ENCODE results near the gene SAFB. TPM values are rescaled to one million over a fixed set of nuclear protein-coding genes. Genes with fewer than 3 reads are reported as not detected.

The SAFB gene
- total RNA-seq, 2 experiments from 2014 or later: 68.9 to 177 TPM

- CTCF ChIA-PET (ENCODE audit: unreplicated experiment): no interaction called here
- no peaks in the 10 kb centered on the region for H3K79me2 ChIP-seq (ENCODE audit: insufficient read depth, low read depth, low read length)
- DNase-seq (ENCODE audit: low spot score): no peak
- no peak overlapping the region for H3K4me3 ChIP-seq (ENCODE audit: low read depth, low read length, poor library complexity, severe bottlenecking)
- H3K4me1 ChIP-seq (ENCODE audit: insufficient read depth, low read length, poor library complexity, severe bottlenecking): no peaks in the 10 kb centered on the region
- H3K9me2 ChIP-seq (ENCODE audit: insufficient read depth, low read length): no peaks in the 10 kb centered on the region
- TF ChIP-seq EZH2phosphoT487 (IDR thresholded peaks at IDR 0.05; ENCODE audit: borderline replicate concordance, low read depth, low read length): no peak
- no peak for TF ChIP-seq CTCF (conservative IDR thresholded peaks at IDR 0.05; ENCODE audit: low read length)
- no peaks in the 10 kb centered on the region for H4K20me1 ChIP-seq (ENCODE audit: insufficient read depth, low read length)
- no TSS peak for BruUV-seq (replicated peaks)
- no peak overlapping the region for H3K27ac ChIP-seq (ENCODE audit: low read depth, low read length, poor library complexity, severe bottlenecking)
- POLR2A ChIA-PET: no interaction called here
- H3K36me3 ChIP-seq (ENCODE audit: insufficient read depth, low read length): peaks cover 76% of the 10 kb centered on the region
- H2AFZ ChIP-seq (ENCODE audit: low read length): no peak overlapping the region
- H3K9me3 ChIP-seq (ENCODE audit: low read length): no peaks in the 10 kb centered on the region
- H3K4me2 ChIP-seq (ENCODE audit: low read length): no peak overlapping the region
- intact Hi-C loops (cut with micrococcal nuclease; ENCODE audit: unreplicated experiment): no loop called here
Observed at GRCh38 chr19:5586300-5587070, 36.4 kb upstream of the SAFB start.

GRCh38 chr19:5587071-5587455, 35.8 kb upstream of the SAFB start:
- Histone ChIP-seq H3K4me3 (ENCODE audit: low read depth, low read length, poor library complexity, severe bottlenecking) (no peak overlapping the region), H3K79me2 (ENCODE audit: insufficient read depth, low read depth, low read length) (no peaks in the 10 kb centered on the region), H3K9me3 (ENCODE audit: low read length) (no peaks in the 10 kb centered on the region), H2AFZ (ENCODE audit: low read length) (no peak overlapping the region), H3K4me2 (ENCODE audit: low read length) (no peak overlapping the region), H3K4me1 (ENCODE audit: insufficient read depth, low read length, poor library complexity, severe bottlenecking) (no peaks in the 10 kb centered on the region), H4K20me1 (ENCODE audit: insufficient read depth, low read length) (no peaks in the 10 kb centered on the region), H3K27ac (ENCODE audit: low read depth, low read length, poor library complexity, severe bottlenecking) (no peak overlapping the region), H3K36me3 (ENCODE audit: insufficient read depth, low read length) (peaks cover 82% of the 10 kb centered on the region), H3K9me2 (ENCODE audit: insufficient read depth, low read length) (no peaks in the 10 kb centered on the region)
- CTCF ChIA-PET (ENCODE audit: unreplicated experiment): no interaction called here
- TSS peak; percentile 73 for BruUV-seq (replicated peaks)
- DNase-seq (ENCODE audit: low spot score): no peak
- intact Hi-C loops (cut with micrococcal nuclease; ENCODE audit: unreplicated experiment): no loop called here
- POLR2A ChIA-PET: no interaction called here
- no peak for TF ChIP-seq EZH2phosphoT487 (IDR thresholded peaks at IDR 0.05; ENCODE audit: borderline replicate concordance, low read depth, low read length)

GRCh38 chr19:5587661-5588060, 35.2 kb upstream of the SAFB start:
- Histone ChIP-seq H3K9me2 (ENCODE audit: insufficient read depth, low read length) (no peaks in the 10 kb centered on the region), H3K4me1 (ENCODE audit: insufficient read depth, low read length, poor library complexity, severe bottlenecking) (no peaks in the 10 kb centered on the region), H3K9me3 (ENCODE audit: low read length) (no peaks in the 10 kb centered on the region), H3K4me3 (ENCODE audit: low read depth, low read length, poor library complexity, severe bottlenecking) (no peak overlapping the region), H3K79me2 (ENCODE audit: insufficient read depth, low read depth, low read length) (no peaks in the 10 kb centered on the region), H4K20me1 (ENCODE audit: insufficient read depth, low read length) (no peaks in the 10 kb centered on the region), H3K4me2 (ENCODE audit: low read length) (no peak overlapping the region), H3K36me3 (ENCODE audit: insufficient read depth, low read length) (peaks cover 85% of the 10 kb centered on the region), H3K27ac (ENCODE audit: low read depth, low read length, poor library complexity, severe bottlenecking) (no peak overlapping the region), H2AFZ (ENCODE audit: low read length) (no peak overlapping the region)
- intact Hi-C loops (cut with micrococcal nuclease; ENCODE audit: unreplicated experiment): no loop called here
- ChIA-PET CTCF (ENCODE audit: unreplicated experiment) (no interaction called here), POLR2A (no interaction called here)
- TF ChIP-seq CTCF (conservative IDR thresholded peaks at IDR 0.05; ENCODE audit: low read length): no peak
- no peak for TF ChIP-seq EZH2phosphoT487 (IDR thresholded peaks at IDR 0.05; ENCODE audit: borderline replicate concordance, low read depth, low read length)
- no peak for DNase-seq (ENCODE audit: low spot score)
- no TSS peak for BruUV-seq (replicated peaks)

Measured in OCI-LY7 (cell line).